Ecto neural progenitor cell (in vitro differentiated cells): Measurements from ENCODE around the gene TMEM74B.
A peak's percentile ranks its signal among the peaks of the same experiment; 100 is the strongest.
"Not testable (repeated sequence)": the region's sequence is repeated elsewhere in the genome, so short reads cannot be mapped to it uniquely, and the experiment has no call there.

Experiments used
- DNase-seq: peaks from one replicate; pipeline ENCODE4 v3.0.0-alpha.2; 2018; ENCODE audit warnings: low spot score

The TMEM74B gene

DNA sequence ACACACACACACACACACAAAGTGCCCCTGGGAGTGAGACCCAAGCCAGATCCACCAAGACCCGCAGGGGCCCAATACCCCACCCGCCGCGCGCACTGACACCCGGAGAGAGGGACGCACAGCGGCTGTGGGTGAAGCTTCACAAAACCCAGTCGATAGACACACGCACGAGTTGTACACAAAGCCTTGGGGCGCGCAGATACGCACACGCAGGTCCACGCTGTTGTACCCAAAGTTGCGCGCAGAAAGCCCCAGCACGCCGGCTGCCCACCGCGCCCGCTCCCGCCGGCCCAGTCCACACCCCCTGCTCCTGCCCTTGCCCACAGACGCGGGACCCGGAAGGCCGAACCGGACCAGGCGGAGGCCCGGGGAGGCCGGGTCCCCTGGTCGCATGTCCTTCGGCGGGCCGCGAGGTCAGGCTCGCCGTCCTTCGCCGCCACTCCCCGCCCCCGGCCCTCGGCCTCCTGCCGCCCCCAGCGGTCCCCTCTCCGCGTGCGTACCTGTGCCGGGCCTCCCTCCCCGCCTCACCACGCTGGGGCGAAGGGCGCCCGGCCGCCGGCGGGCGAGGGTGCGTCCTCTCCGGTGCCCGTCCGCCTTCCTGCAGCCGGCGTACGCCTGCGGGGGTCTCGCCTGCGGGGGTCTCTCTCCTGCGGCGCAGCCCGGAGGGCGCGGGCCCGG lies at the start of gene TMEM74B:
Gene TMEM74B, minus strand, starts transcription at position 344 of the 678 bp plus-strand sequence. CDS start 1,180 bp downstream, outside the sequence.
- DNase-seq: no peak

- DNase-seq: no peak
These were observed 47.7 kb upstream of the TMEM74B start for GRCh38 chr20:1232286-1233111.

DNA sequence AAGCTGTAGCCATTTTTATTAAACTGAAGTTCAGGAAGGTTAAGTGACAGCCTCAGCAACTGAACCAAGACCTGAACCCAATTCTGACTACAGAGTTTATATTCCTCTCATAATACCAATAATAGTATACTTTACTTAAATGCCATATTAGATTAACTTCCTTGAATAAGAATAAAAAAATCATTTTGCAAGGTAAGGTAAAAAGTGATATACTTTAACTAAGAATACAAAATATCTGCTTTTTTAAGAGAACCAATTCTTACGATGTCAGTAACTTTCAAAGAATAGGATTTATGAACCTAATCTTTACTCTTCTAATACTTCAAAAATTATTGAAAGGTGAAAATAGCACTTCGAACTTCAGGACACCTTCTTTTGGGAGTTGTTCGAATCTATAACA lies 44.8 kb upstream of the TMEM74B start:
- no peak for DNase-seq

DNA sequence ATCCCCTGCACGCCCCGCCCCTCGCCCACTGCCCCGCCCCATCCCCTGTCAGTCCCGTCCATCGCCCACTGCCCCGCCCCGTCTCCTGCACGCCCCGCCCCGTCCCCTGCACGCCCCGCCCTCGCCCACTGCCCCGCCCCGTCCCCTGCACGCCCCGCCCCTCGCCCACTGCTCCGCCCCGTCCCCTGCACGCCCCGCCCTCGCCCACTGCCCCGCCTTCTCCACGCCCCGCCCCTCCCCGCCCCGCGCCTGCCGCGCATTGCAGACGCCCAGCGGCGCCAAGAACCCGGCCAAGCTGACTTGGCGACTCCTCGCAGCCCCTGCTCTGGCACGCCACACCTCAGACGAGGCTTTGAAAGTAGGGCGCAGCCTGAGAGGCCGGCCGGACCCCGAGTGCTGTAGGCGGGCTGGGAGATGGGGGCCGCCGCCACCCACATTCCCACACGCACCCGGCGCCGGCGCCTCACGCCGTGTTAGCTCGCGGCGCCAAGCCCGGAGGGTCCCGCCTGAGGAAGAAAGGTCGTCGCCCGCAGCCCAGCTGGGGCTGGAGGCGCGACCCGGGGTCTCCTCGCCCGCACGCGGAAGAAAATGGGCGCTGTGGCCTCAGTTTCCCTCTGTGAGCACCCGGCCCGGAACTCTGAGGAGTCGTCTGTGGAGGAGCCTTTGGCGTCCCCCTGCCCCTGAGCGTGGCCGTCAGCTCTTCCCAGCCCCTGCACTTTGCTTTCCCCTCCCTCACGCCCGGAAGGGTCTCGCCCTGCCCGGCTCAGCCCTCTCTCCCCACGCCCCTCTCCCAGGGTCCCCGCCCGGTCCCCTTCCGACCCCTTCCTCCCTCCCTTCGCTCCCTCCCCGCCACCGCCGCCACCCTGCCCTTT lies 41.2 kb upstream of the TMEM74B start, which contains the start of gene RAD21L1:
Gene RAD21L1, plus strand, starts transcription at position 262 of the 872 bp plus-strand sequence. CDS start 2,410 bp downstream, outside the sequence.
- DNase-seq: peak; percentile 97

DNA sequence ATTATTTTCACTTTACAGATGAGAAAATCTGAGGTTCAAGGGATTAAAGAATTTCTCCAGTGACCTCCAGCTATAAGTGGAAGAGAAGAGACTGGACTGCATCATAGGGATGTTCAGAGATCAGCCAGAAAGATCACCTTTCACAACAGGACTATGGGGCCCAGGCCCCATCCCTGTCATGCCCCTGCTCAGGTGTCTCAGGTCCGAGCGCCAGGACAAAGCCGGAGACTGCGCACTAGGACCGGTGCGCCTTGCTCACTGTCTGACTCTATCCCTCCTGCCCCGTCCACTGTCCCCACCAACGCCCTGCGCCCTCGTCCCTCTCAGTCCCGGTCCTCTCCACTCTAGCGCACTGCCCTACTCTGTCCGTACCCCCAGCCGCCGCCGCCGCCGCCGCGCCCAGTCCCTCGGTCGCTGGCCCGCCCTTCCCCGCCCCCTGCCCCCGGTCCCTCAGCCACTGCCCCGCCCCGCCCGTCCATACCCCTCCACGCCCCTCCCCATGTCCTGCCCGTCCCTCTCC lies 40.5 kb upstream of the TMEM74B start:
- no peak for DNase-seq

- DNase-seq: no peak
These were observed 39.6 kb upstream of the TMEM74B start for GRCh38 chr20:1224205-1224890.

DNA sequence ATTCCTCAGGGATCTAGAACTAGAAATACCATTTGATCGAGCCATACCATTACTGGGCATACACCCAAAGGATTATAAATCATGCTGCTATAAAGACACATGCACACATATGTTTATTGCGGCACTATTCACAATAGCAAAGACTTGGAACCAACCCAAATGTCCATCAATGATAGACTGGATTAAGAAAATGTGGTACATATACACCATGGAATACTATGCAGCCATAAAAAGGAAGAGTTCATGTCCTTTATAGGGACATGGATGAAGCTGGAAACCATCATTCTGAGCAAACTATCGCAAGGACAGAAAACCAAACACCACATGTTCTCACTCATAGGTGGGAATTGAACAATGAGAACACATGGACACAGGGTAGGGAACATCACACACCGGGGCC lies 38.0 kb upstream of the TMEM74B start:
- not testable (repeated sequence) for DNase-seq

DNA sequence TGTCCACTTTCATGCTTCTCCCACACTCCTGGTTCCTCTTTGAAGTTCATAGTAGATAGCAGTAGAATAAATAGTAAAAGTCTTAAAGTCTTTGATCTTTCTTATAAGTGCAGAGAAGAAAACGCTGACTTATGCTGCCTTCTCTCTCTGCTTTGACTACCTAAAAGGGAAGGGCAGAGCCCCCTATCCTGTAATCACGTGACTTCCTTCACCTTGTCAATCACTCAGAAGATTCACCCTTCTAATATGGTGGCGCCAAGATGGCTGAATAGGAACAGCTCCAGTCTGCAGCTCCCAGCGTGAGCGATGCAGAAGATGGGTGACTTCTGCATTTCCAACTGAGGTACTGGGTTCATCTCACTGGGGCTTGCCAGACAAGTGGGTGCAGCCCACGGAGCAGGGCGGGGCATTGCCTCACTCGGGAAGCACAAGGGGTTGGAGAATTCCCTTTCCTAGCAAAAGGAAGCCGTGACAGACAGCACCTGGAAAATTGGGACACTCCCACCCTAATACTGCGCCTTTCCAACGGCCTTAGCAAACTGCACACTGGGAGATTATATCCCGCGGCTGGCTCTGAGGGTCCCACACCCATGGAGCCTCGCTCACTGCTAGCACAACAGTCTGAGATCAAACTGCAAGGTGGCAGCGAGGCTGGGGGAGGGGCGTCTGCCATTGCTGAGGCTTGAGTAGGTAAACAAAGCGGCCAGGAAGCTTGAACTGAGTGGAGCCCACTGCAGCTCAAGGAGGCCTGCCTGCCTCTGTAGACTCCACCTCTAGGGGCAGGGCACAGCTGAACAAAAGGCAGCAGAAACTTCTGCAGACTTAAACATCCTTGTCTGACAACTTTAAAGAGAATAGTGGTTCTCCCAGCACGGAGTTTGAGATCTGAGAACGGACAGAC lies 32.0 kb upstream of the TMEM74B start:
- DNase-seq: not testable (repeated sequence)

- no peak for DNase-seq
These were observed 30.8 kb upstream of the TMEM74B start for GRCh38 chr20:1215386-1216170.

DNA sequence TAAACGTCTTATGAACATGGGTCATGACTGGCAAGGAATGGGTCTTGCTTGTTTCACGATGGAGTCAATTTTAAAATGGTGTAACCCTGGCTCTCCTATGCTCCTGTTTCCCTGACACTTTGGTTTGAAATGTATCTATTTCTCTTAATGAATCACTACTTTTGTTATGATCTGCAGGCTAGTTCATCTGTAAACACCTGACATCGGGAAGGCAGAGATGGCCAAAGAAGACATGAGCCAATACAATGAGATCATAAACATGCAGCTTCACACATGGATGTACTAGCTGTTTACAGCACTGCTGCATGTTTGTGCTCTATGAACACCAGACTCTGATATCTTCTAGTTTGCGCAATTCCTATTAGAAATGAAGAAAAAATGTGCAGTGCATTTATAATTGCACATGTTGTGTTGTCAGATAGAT lies 30.1 kb upstream of the TMEM74B start:
- DNase-seq: no peak

- peak; percentile 81 for DNase-seq
These were observed 28.0 kb upstream of the TMEM74B start for GRCh38 chr20:1212607-1213396.

DNA sequence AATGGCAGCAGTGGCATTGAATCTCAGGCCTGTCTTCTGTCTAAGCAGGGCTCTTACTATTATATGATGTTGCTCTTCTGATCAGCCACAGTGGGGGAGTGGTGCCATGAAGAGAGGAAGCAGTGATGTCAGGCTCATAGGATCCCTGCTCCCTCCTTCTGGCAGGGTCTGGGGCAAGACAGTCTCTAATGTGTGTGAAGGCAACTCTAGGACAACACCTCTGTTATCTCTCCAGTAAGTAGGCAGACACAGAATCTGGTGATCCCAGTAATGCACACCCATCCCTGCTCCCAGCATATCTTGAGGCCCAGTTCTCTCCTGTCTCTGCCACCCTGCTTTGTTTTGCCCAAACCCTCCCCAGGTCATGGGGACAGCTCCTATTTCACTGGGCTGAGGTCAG lies 27.2 kb upstream of the TMEM74B start:
- no peak for DNase-seq

- no peak for DNase-seq
These were observed 25.7 kb upstream of the TMEM74B start for GRCh38 chr20:1210501-1210900.

DNA sequence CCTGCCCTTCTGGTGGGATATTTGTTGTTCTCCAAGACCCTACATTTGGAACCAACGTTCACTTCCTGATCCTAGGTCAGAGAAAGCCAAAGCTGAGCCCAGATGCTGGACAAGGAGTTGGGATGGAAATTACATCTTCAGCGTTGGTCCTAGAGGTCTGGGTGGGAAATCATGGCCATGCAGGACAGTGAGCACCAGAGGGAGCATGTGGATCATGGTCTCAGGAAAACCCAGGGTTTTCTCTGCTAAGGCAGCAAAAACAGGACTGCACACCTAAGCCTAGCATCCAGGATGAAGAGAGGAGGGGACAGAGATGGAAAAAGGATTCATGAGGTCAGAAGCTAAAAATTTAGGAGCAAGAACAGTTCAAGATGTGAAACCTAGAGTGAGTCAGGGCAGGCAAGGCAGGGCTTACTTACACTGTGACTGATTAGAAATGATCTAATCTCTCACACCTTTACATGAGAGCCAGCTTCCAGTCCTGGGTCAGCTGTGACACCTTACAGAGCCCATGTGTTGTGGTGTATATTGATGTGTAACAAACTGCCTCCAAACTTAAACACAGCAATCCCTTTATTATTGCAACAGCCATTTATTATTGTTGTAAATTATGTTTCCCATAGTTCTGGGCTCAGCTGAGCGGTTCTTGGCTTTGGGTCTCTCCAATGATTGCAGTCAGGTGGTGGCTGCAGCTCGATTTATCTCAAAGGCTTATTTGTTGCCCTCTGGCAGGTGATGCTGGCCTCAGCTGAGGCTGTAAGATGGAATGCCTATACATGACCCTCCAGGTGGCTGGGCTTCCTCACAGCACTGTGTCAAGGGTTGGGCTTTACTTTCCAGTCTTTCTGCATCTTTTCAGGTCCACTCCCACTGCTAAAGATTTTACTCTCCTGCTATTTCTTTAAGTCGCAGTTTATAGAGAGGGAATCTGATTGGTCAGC lies 24.9 kb upstream of the TMEM74B start:
- DNase-seq: no peak

DNA sequence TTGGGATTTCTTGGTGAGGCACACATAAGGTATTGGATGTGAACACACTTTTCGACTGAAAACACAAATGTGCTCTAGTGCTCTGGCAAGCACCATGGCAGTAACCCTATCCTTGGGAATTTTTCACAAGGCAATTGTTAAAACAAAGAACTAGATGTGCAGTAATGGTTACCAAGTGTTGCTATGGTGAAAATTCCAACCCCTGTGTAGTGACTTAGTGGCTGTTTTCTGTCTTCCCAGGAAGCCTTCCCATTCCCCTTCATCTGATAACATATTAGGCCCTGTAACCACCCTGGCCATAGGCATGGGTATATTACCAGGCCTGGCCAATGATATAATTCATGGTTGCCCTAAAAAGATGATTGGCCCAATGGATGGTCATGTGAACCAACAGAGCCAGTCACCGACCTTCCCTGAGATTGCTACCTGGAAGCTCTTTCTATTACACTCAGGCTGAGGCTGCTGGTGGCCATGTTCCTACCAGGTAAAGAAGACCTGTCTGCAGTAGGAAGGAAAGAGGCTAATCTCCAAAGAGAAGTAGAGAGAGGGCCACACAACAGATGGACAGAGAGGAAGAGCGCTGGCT lies 22.6 kb upstream of the TMEM74B start:
- DNase-seq: no peak

DNA sequence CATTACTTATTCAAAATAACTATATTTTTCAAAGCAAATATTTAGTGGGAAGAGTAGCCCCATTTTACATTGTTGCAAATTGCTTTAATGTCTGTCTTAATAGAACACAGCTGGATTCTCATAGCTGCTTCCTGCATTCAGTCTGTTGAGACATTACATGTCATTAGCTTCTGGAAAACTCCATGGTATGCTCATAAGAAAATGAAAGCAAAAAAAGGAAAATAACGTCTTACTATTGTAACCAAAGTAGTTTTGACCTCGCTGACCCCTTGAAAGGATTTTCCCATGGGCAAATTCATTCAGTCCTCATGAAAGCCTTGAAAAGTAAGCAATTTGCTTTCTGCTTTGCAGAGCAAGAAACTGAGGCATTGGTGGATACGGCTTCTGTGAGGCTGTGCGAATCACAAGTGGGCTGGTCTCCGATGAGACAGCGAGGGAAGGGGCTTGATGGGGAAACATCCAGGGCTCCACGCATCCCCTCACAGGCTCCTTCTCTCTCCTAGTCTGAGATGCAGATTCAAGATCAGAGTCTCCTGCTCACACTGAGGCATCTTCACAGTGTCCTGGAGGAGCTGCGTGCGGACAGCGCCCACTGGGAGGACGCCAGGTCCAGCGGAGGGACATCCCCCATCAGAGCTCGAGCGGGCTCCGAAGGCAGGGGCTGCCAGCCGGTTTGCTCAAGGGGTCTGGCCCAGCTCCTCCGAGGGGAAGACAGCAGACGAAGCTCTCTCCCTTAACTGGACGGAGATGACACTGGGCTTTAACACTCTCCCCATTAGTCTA lies 21.8 kb upstream of the TMEM74B start:
- no peak for DNase-seq
